Esophagus squamous epithelium (tissue), 4 donors: ENCODE results near the gene REP15.

Experiments used
- POLR2A ChIP-seq, 4 donors: fragments of 450-650 bp; IDR thresholded peaks; one replicate each; pipeline ENCODE4 v1.6.1; 2017; ENCODE audit warnings: antibody characterized with exemption in 4 of 4, mild to moderate bottlenecking in 4 of 4, moderate library complexity in 3 of 4
- TF ChIP-seq, protein P1 (sequence below), 6 experiments: fragments of 450-650 bp in 4 of 6; fragments of 200-600 bp in 2 of 6; sonication (generic) in 2 of 6; IDR thresholded peaks; one replicate each; pipeline ENCODE4 v1.5.1; 2016 to 2019; ENCODE audit warnings: antibody characterized with exemption in 6 of 6, mild to moderate bottlenecking in 4 of 6, moderate library complexity in 4 of 6

DNA sequence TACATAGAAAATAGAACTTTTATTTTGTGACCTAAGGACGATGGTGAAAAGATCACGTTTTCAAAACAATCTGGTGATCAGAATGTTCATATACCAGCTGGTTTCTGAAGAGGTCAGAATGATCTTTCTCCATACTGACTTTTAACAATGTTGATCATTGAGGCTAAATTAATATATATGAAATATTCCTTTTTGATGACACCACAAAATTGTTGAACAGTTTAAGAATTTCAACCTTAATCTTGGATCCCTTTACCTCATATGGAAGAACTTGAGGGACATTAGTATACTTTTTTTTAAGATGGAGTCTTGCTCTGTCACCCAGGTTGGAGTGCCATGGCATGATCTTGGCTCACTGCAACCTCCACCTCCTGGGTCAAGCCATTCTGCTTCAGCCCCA, 2.8 kb upstream of the REP15 start:
- TF ChIP-seq, protein P1, sequence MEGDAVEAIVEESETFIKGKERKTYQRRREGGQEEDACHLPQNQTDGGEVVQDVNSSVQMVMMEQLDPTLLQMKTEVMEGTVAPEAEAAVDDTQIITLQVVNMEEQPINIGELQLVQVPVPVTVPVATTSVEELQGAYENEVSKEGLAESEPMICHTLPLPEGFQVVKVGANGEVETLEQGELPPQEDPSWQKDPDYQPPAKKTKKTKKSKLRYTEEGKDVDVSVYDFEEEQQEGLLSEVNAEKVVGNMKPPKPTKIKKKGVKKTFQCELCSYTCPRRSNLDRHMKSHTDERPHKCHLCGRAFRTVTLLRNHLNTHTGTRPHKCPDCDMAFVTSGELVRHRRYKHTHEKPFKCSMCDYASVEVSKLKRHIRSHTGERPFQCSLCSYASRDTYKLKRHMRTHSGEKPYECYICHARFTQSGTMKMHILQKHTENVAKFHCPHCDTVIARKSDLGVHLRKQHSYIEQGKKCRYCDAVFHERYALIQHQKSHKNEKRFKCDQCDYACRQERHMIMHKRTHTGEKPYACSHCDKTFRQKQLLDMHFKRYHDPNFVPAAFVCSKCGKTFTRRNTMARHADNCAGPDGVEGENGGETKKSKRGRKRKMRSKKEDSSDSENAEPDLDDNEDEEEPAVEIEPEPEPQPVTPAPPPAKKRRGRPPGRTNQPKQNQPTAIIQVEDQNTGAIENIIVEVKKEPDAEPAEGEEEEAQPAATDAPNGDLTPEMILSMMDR (IDR thresholded peaks at IDR 0.05): no peak
- no peak for TF ChIP-seq POLR2A (IDR thresholded peaks at IDR 0.05)
